Suprapubic skin (tissue), 3 donors: ENCODE results near the gene NSD1.

Source experiments
- CTCF ChIP-seq, 2 donors: fragments of 200-600 bp in 1 of 2; fragments of 450-650 bp in 1 of 2; sonication (generic) in 1 of 2; IDR thresholded peaks; one replicate each; pipeline ENCODE4 v1.5.1; 2016 to 2019; ENCODE audit warnings: antibody characterized with exemption in 2 of 2, mild to moderate bottlenecking in 1 of 2, moderate library complexity in 1 of 2
- POLR2A ChIP-seq, 2 donors: fragments of 450-650 bp; IDR thresholded peaks; one replicate each; pipeline ENCODE4 v1.6.1; 2017; ENCODE audit warnings: antibody characterized with exemption in 2 of 2, mild to moderate bottlenecking in 2 of 2, moderate library complexity in 2 of 2

- TF ChIP-seq CTCF (IDR thresholded peaks at IDR 0.05) (no peak), POLR2A (IDR thresholded peaks at IDR 0.05) (no peak)
Measured at GRCh38 chr5:177338251-177339106, 204.9 kb downstream of the NSD1 start.
